KOPT-K1 (cell line): ENCODE results near the gene CLDN3.
"Not testable (repeated sequence)": the region's sequence is repeated elsewhere in the genome, so short reads cannot be mapped to it uniquely, and the experiment has no call there.

Experiments used
- H3K27ac ChIP-seq: fragments of 200-600 bp; sonication (generic); 2 replicates; pipeline ENCODE4 v1.5.1; 2016; ENCODE audit warnings: antibody characterized with exemption, mild to moderate bottlenecking, low read depth, low read length; ENCODE audit not compliant: poor library complexity, severe bottlenecking
- H3K36me3 ChIP-seq: fragments of 200-600 bp; sonication (generic); 2 replicates; pipeline ENCODE4 v1.5.1; 2017; ENCODE audit warnings: antibody characterized with exemption, mild to moderate bottlenecking, low read length, moderate library complexity; ENCODE audit not compliant: insufficient read depth
- H3K9me3 ChIP-seq: fragments of 200-600 bp; sonication (generic); 2 replicates; pipeline ENCODE4 v1.5.1; 2017; ENCODE audit warnings: antibody characterized with exemption, low read length, mild to moderate bottlenecking; ENCODE audit not compliant: insufficient read depth, poor library complexity, severe bottlenecking

The CLDN3 gene

GRCh38 chr7:73770002-73770859 lies at the start of gene CLDN3:
TSS of gene CLDN3 (minus strand) at chr7:73770270. CDS start at chr7:73770049, 221 bp downstream.
- Histone ChIP-seq H3K9me3 (no peaks in the 10 kb centered on the region), H3K36me3 (no peaks in the 10 kb centered on the region), H3K27ac (no peak within 1 kb of the TSS)

- peaks cover 6% of the 10 kb centered on the region for H3K9me3 ChIP-seq
- H3K27ac ChIP-seq, result no peak overlapping the region
- H3K36me3 ChIP-seq, result no peaks in the 10 kb centered on the region
These were observed 47.1 kb upstream of the CLDN3 start for GRCh38 chr7:73817121-73817520.

GRCh38 chr7:73815436-73815835 lies 45.4 kb upstream of the CLDN3 start:
- Histone ChIP-seq H3K27ac (no peak overlapping the region), H3K36me3 (no peaks in the 10 kb centered on the region), H3K9me3 (peaks cover 6% of the 10 kb centered on the region)

GRCh38 chr7:73812996-73813395 lies 42.9 kb upstream of the CLDN3 start:
- Histone ChIP-seq H3K9me3 (peaks cover 6% of the 10 kb centered on the region), H3K27ac (no peak overlapping the region)

GRCh38 chr7:73811760-73812168 lies 41.7 kb upstream of the CLDN3 start:
- H3K9me3 ChIP-seq, result peaks cover 6% of the 10 kb centered on the region
- H3K36me3 ChIP-seq, result no peaks in the 10 kb centered on the region
- H3K27ac ChIP-seq, result no peak overlapping the region

More at GRCh38 chr7:73812996-73813395, 42.9 kb upstream of the CLDN3 start:
- no peaks in the 10 kb centered on the region for H3K36me3 ChIP-seq

- Histone ChIP-seq H3K9me3 (peaks cover 6% of the 10 kb centered on the region), H3K27ac (no peak overlapping the region), H3K36me3 (no peaks in the 10 kb centered on the region)
These were observed 40.9 kb upstream of the CLDN3 start for GRCh38 chr7:73810998-73811360.

GRCh38 chr7:73809467-73809951 lies 39.4 kb upstream of the CLDN3 start:
- Histone ChIP-seq H3K9me3 (peaks cover 6% of the 10 kb centered on the region), H3K27ac (no peak overlapping the region), H3K36me3 (no peaks in the 10 kb centered on the region)

- H3K36me3 ChIP-seq, result no peaks in the 10 kb centered on the region
- H3K9me3 ChIP-seq, result no peaks in the 10 kb centered on the region
- no peak overlapping the region for H3K27ac ChIP-seq
These were observed 32.4 kb upstream of the CLDN3 start for GRCh38 chr7:73802459-73802858.

- no peaks in the 10 kb centered on the region for H3K9me3 ChIP-seq
- H3K27ac ChIP-seq, result no peak overlapping the region
- H3K36me3 ChIP-seq, result no peaks in the 10 kb centered on the region
These were observed 31.5 kb upstream of the CLDN3 start for GRCh38 chr7:73801577-73801976.

GRCh38 chr7:73799282-73800141 lies 29.4 kb upstream of the CLDN3 start:
- Histone ChIP-seq H3K36me3 (no peaks in the 10 kb centered on the region), H3K27ac (no peak overlapping the region), H3K9me3 (no peaks in the 10 kb centered on the region)

- H3K36me3 ChIP-seq, H3K27ac ChIP-seq, H3K9me3 ChIP-seq: not testable (repeated sequence)
These were observed 27.1 kb upstream of the CLDN3 start for GRCh38 chr7:73797176-73797575.

- H3K9me3 ChIP-seq, H3K27ac ChIP-seq, H3K36me3 ChIP-seq: not testable (repeated sequence)
These were observed 26.6 kb upstream of the CLDN3 start for GRCh38 chr7:73796656-73797055.

- peaks cover 13% of the 10 kb centered on the region for H3K9me3 ChIP-seq
- not testable (repeated sequence) for H3K27ac ChIP-seq, H3K36me3 ChIP-seq
These were observed 25.1 kb upstream of the CLDN3 start for GRCh38 chr7:73795188-73795587.

- not testable (repeated sequence) for H3K36me3 ChIP-seq, H3K27ac ChIP-seq
- peaks cover 41% of the 10 kb centered on the region for H3K9me3 ChIP-seq
These were observed 21.2 kb upstream of the CLDN3 start for GRCh38 chr7:73791170-73791690.

- Histone ChIP-seq H3K9me3 (peaks cover 41% of the 10 kb centered on the region), H3K36me3 (no peaks in the 10 kb centered on the region), H3K27ac (no peak overlapping the region)
These were observed 19.0 kb upstream of the CLDN3 start for GRCh38 chr7:73789051-73789450.
